Ectodermal cell (in vitro differentiated cells): ENCODE data around the gene LFNG.
"Not testable (repeated sequence)": the region's sequence is repeated elsewhere in the genome, so short reads cannot be mapped to it uniquely, and the experiment has no call there.

Source experiments
- H3K27ac ChIP-seq: 2 replicates; pipeline ENCODE4 v1.7.0; 2013; ENCODE audit warnings: mild to moderate bottlenecking, low read depth, low read length; ENCODE audit not compliant: insufficient read depth, poor library complexity, severe bottlenecking
- H3K27me3 ChIP-seq: 2 replicates; pipeline ENCODE4 v1.7.0; 2013; ENCODE audit warnings: mild to moderate bottlenecking, low read length; ENCODE audit not compliant: insufficient read depth, control insufficient read depth, poor library complexity, severe bottlenecking
- H3K36me3 ChIP-seq: one replicate; pipeline ENCODE4 v1.7.0; 2013; ENCODE audit warnings: low read length; ENCODE audit not compliant: control insufficient read depth, insufficient read depth
- H3K4me1 ChIP-seq: one replicate; pipeline ENCODE4 v1.7.0; 2013; ENCODE audit warnings: low read length; ENCODE audit not compliant: control insufficient read depth, insufficient read depth
- H3K4me3 ChIP-seq: 2 replicates; pipeline ENCODE4 v1.7.0; 2013; ENCODE audit warnings: low read depth, low read length, control low read depth; ENCODE audit not compliant: insufficient read depth
- H3K9me3 ChIP-seq: 2 replicates; pipeline ENCODE4 v1.7.0; 2013; ENCODE audit warnings: mild to moderate bottlenecking, low read length, moderate library complexity; ENCODE audit not compliant: control insufficient read depth
- WGBS, 2 experiments: methylation state at CpG; one replicate each; pipeline ENCODE4 v1.1.7; 2013; ENCODE audit warnings: missing lambda C conversion rate in 2 of 2; 5-methylcytosine and 5-hydroxymethylcytosine counted together

The LFNG gene

DNA sequence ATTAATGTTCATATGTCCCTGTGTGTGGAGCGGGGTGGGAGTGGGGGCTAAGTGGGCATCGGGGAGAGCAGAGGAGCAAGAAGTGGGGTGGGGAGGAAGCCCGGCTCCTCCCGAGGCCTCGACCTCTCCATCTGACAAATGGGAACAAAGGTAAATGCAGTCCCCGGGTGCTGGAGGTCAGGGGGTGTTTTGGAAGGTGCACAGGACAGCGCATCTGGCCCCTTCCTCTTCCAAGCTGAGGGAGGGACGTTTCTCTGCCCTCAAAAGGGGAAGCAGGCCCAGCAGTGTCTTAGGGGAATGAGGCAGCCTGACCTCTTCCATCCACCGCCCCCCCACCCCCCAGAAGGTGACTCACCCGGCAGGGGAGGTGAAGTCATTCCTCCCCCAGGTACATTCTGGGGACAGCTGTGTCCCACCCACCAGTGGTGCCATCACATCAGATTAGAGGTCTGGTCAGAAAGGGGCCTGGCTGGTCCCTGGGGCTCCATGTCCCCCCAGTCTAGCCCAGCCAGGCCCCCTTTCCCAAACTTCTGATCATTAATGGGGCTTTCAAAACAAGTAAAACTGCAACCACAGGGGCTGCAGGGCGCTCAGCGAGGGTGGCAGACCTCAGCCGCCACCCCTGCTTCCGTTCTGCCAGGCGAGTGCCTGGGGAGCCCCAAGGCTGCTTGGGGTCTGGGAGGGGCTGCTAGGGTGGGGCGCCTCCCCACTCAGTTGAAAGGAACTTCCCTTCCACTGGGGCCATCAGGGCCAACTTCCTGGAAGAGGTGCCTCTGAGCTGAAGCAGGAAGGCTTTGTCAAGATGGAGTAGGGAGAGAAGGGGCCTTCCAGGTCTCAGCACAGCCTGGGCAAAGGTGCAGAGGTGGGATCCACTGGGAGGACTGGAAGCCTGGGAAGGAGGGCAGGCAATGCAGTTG lies 10.8 kb downstream of the LFNG start:
- Histone ChIP-seq H3K27ac (peak overlapping the region; percentile 55), H3K27me3 (no peaks in the 10 kb centered on the region), H3K36me3 (peaks cover 31% of the 10 kb centered on the region), H3K4me1 (peaks cover 38% of the 10 kb centered on the region), H3K4me3 (no peak overlapping the region), H3K9me3 (no peaks in the 10 kb centered on the region)
- WGBS, 2 experiments = 85 to 87% methylated on average over 16 of the region's 16 CpGs

DNA sequence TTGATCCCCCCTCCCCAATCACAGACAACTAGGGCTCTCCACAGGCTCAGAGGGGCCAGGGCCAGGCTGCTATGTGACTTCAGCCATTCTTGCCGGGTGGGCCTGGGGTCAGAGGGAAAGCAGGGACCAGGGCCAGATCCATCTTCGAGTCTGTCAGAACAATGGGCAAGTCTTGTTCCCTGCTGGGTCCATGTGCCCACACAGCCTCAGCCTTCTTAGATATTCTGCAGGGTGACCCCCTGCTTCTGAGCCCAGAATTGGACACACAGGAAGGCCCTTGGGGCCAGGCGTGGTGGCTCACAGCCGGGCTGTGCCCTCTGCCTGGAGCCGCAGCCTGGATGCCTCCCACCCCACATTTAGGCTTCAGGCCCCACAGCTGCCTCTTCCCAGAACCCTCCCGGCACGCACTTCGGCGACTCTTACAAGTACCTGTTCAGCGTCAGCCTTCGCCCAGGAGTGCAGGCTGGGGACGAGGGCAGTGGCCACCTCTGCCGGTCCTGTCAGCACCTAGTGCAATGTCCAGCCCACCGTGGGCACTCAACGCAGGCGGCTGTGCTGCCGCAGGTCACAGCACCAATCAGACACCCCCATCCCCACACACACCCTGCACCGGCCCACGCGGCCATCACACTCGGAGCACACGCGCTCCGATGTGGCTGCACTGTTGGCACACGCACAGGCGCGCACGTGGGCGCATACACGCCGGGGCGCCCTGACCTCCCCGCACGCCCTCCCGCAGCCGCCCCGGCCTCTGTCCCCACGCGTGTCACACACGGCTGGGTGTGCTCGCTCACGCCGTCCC lies 11.6 kb downstream of the LFNG start:
- Histone ChIP-seq H3K36me3 (peaks cover 24% of the 10 kb centered on the region), H3K27ac (peak overlapping the region; percentile 55), H3K4me1 (peaks cover 30% of the 10 kb centered on the region)
- not testable (repeated sequence) for H3K27me3 ChIP-seq, H3K9me3 ChIP-seq, H3K4me3 ChIP-seq
- 85 to 87% methylated on average over 40 to 43 of the region's 43 CpGs for WGBS, 2 experiments

DNA sequence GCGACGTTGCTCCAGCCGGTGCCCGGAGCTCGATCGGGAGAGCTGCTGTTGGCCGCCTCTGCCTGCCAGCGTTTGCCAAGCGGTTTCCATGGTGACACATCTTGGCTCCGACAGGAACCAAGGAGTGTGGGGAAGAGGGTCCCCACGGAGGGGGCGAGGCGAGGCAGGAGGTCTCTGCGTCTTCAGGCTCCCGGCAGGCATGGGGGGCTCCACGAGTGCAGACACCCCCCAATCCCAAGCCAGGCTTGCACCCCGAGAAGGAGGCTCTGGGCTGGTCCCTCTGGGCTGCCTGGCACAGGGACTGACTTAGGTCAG lies 12.2 kb downstream of the LFNG start:
- not testable (repeated sequence) for H3K27me3 ChIP-seq, H3K4me3 ChIP-seq, H3K27ac ChIP-seq, H3K9me3 ChIP-seq
- H3K4me1 ChIP-seq = peaks cover 26% of the 10 kb centered on the region
- 86 to 89% methylated on average over 16 to 17 of the region's 17 CpGs for WGBS, 2 experiments
- peaks cover 20% of the 10 kb centered on the region for H3K36me3 ChIP-seq

DNA sequence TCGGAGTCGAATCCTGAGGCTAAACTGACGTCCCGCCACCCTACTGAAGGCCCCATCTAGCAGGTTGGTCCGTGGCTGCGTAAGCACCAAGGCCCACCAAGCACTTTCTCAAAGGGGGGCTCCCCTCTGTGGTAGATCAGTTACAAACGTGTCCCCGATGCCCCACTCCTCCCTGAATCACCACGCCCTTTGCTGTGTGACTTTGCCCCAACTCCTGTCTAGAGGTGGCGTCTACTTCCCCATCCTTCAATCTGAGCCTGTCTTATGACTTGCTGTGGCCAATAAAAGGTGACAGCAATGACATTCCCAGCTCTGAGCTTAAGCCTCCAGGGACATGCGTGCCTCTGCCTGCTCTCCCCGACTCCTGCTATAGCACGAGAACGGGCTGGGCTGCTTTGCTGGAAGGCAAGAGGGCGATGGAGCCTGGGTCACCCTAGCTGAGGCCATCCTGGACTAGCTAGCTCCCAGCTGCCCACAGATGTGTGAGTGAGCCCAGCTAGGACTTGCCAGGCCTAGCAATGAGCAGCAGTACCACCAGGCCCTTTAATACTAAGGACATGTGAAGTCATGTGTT lies 12.7 kb downstream of the LFNG start:
- 93% methylated on average over 11 of the region's 15 CpGs for WGBS, 2 experiments
- H3K27ac ChIP-seq, H3K27me3 ChIP-seq: not testable (repeated sequence)

DNA sequence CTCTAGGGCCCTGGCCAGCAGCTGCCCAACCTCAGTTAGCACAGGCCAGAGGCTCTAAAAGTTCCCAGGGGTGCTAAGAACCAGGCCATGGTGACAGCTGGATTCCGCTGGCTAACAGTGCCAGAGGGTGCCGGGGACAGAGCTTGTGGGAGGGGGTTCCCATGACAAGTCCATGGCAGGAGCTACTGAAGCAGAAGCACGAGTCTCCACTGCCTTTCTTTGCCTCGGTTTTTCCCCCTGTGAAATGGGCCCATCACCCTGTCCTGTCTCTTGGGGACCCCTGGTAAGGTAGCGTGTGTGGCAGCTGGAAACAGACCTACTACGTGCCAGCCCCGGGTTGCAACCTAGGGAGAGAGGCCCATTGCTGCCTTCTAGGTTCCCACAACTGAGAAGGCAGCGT lies 13.2 kb downstream of the LFNG start:
- peaks cover 12% of the 10 kb centered on the region for H3K36me3 ChIP-seq
- H3K4me3 ChIP-seq, H3K27me3 ChIP-seq, H3K9me3 ChIP-seq, H3K27ac ChIP-seq: not testable (repeated sequence)
- peaks cover 16% of the 10 kb centered on the region for H3K4me1 ChIP-seq
- WGBS, 2 experiments = 91 to 94% methylated on average over 4 of the region's 8 CpGs

More for the DNA sequence above, 12.7 kb downstream of the LFNG start:
- peaks cover 15% of the 10 kb centered on the region for H3K36me3 ChIP-seq
- not testable (repeated sequence) for H3K9me3 ChIP-seq, H3K4me3 ChIP-seq
- peaks cover 21% of the 10 kb centered on the region for H3K4me1 ChIP-seq

DNA sequence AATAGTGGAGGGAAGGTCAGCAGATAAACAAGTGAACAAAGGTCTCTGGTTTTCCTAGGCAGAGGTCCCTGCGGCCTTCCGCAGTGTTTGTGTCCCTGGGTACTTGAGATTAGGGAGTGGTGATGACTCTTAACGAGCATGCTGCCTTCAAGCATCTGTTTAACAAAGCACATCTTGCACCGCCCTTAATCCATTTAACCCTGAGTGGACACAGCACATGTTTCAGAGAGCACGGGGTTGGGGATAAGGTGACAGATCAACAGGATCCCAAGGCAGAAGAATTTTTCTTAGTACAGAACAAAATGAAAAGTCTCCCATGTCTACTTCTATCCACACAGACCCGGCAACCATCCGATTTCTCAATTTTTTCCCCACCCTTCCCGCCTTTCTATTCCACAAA lies 14.0 kb downstream of the LFNG start:
- 88% methylated on average over 1 of the region's 8 CpGs; no CpG with 5 or more reads in 1 of the 2 experiments for WGBS, 2 experiments
- H3K9me3 ChIP-seq, H3K27me3 ChIP-seq, H3K4me3 ChIP-seq, H3K27ac ChIP-seq: not testable (repeated sequence)
- peaks cover 16% of the 10 kb centered on the region for H3K4me1 ChIP-seq
- peaks cover 17% of the 10 kb centered on the region for H3K36me3 ChIP-seq

DNA sequence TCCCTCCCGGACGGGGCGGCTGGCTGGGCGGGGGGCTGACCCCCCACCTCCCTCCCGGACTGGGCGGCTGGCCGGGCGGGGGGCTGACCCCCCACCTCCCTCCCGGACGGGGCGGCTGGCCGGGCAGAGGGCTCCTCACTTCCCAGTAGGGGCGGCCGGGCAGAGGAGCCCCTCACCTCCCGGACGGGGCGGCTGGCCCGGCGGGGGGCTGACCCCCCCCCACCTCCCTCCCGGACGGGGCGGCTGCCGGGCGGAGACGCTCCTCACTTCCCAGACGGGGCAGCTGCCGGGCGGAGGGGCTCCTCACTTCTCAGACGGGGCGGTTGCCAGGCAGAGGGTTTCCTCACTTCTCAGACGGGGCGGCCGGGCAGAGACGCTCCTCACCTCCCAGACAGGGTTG lies 14.6 kb downstream of the LFNG start:
- H3K27ac ChIP-seq, H3K9me3 ChIP-seq, H3K4me3 ChIP-seq, H3K27me3 ChIP-seq: not testable (repeated sequence)
- WGBS, 2 experiments = 92 to 95% methylated on average over 27 to 29 of the region's 34 CpGs
- H3K36me3 ChIP-seq = peaks cover 12% of the 10 kb centered on the region
- peaks cover 16% of the 10 kb centered on the region for H3K4me1 ChIP-seq

DNA sequence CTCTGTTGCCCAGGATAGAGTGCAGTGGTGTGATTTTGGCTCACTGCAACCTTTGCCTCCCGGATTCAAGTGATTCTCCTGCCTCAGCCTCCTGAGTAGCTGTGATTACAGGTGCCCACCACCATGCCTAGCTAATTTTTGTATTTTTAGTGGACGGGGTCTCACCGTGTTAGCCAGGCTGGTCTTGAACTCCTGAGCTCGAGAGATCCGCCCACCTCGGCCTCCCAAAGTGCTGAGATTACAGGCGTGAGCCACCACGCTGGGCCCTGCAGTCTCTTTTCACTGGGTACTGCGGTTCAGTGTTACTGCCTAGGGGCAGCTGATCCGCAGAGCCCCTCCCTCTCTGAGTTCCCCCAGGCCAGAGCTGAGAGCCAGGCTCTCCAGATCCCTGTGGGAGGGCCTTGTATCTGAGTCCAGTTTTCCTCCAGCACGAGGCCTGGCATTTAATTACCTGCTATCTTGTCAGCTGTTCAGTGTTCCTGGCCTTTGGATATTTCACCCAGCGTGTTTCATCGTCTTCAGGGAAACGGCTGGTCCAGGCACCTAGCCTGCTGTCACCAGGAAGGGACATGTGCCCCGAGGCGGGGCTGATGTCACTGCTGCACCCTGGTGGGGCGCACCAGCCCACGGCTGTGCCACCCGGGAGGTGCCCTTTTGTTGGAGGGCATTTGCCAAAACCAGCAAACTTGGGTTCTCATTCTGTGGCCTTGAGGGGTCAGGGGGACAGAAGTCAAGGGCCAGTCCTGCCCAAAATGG lies 16.5 kb downstream of the LFNG start:
- peaks cover 16% of the 10 kb centered on the region for H3K36me3 ChIP-seq
- WGBS, 2 experiments = 86 to 88% methylated on average over 16 of the region's 19 CpGs
- not testable (repeated sequence) for H3K4me1 ChIP-seq, H3K4me3 ChIP-seq, H3K27ac ChIP-seq, H3K9me3 ChIP-seq, H3K27me3 ChIP-seq

DNA sequence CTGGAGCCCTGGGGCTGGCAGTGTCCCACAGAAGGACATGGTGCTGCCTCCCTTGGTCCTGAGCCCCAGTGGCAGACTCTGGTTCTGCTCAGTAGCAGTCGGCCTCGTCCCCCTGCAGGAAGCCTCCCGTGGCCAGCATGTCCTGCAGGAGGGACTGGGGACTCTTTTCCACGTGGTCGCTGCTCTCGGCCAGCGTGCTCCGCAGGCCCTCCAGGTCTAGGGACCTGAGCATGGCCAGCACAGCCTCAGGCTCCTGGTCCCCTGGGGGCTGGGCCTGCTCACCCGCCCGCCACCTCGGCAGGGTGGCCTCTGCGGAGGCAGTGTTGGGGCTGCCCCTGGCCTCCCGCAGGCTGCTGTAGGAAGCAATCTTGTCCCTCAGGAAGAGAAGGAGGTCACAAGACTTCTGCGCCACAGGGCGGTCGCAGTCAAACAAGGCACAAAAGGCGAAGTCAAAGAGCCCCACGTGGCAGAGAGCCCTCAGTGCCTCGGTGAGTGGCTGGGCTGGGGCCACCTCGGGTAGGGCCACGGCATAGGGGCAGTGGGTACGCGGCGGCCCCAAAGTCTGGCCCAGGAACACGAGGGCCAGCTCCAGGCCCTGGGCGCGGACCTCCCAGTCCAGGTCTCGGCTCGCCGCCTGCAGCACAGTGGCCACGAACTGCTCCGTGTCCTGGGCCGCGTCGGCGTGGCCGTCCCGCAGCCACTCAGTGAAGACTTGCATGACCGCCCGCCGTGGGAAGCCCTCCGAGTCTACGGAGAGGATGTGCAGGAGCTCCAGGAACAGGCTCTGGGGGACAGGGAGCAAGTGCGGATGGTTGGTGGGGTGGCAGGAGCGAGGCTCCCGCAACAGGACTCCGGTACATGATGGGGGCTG lies 18.6 kb downstream of the LFNG start:
- WGBS, 2 experiments = 95% methylated on average over 47 of the region's 47 CpGs
- H3K4me3 ChIP-seq = no peak overlapping the region
- peaks cover 16% of the 10 kb centered on the region for H3K36me3 ChIP-seq
- no peak overlapping the region for H3K27ac ChIP-seq
- no peaks in the 10 kb centered on the region for H3K4me1 ChIP-seq
- H3K27me3 ChIP-seq = no peaks in the 10 kb centered on the region
- no peaks in the 10 kb centered on the region for H3K9me3 ChIP-seq
